DOHH2 (cell line): ENCODE measurements around the gene GGA2.
"Not testable (repeated sequence)": the region's sequence is repeated elsewhere in the genome, so short reads cannot be mapped to it uniquely, and the experiment has no call there.

ENCODE experiments used
- H3F3A ChIP-seq: fragments of 200-600 bp; sonication (generic), shearing (Covaris generic); 2 replicates; pipeline ENCODE4 v1.6.0; 2016; ENCODE audit warnings: antibody characterized with exemption, mild to moderate bottlenecking; ENCODE audit not compliant: control insufficient read depth, insufficient read depth
- H3K27ac ChIP-seq: fragments of 200-600 bp; sonication (generic); 2 replicates; pipeline ENCODE4 v1.5.1; 2014; ENCODE audit warnings: low read depth, mild to moderate bottlenecking, low read length, moderate library complexity
- H3K27me3 ChIP-seq: fragments of 200-600 bp; sonication (generic); 2 replicates; pipeline ENCODE4 v1.6.1; 2014; ENCODE audit warnings: mild to moderate bottlenecking, low read length, mixed read lengths; ENCODE audit not compliant: control insufficient read depth
- H3K36me3 ChIP-seq: fragments of 200-600 bp; sonication (generic); 2 replicates; pipeline ENCODE4 v1.6.1; 2014; ENCODE audit warnings: mild to moderate bottlenecking, low read length, moderate library complexity, mixed read lengths; ENCODE audit not compliant: control insufficient read depth
- H3K4me1 ChIP-seq: fragments of 200-600 bp; sonication (generic); 2 replicates; pipeline ENCODE4 v1.6.1; 2014; ENCODE audit warnings: mild to moderate bottlenecking, low read length, mixed read lengths; ENCODE audit not compliant: control insufficient read depth
- H3K4me2 ChIP-seq: fragments of 200-600 bp; sonication (generic); 2 replicates; pipeline ENCODE4 v1.6.0; 2014; ENCODE audit warnings: mild to moderate bottlenecking, low read length, moderate library complexity
- H3K4me3 ChIP-seq: fragments of 200-600 bp; sonication (generic); 2 replicates; pipeline ENCODE4 v1.5.1; 2014; ENCODE audit warnings: mild to moderate bottlenecking, low read length, mixed read lengths
- H3K79me2 ChIP-seq: fragments of 200-600 bp; sonication (generic); 2 replicates; pipeline ENCODE4 v1.6.1; 2014; ENCODE audit warnings: mild to moderate bottlenecking, low read length, mixed read lengths; ENCODE audit not compliant: control insufficient read depth
- H3K9me2 ChIP-seq: fragments of 200-600 bp; sonication (generic); replicated peaks from 2 replicates; pipeline ENCODE4 v1.6.1; 2014; ENCODE audit warnings: mild to moderate bottlenecking, low read length, mixed read lengths; ENCODE audit not compliant: control insufficient read depth
- H3K9me3 ChIP-seq: fragments of 200-600 bp; sonication (generic); 2 replicates; pipeline ENCODE4 v1.6.1; 2014; ENCODE audit warnings: antibody characterized with exemption, low read length, mixed read lengths; ENCODE audit not compliant: control insufficient read depth, insufficient read depth
- H4K20me1 ChIP-seq: fragments of 200-600 bp; sonication (generic); 2 replicates; pipeline ENCODE4 v1.6.0; 2014; ENCODE audit warnings: low read depth, mild to moderate bottlenecking, antibody characterized with exemption, low read length, moderate library complexity; ENCODE audit not compliant: control insufficient read depth, insufficient read depth
- CTCF ChIP-seq: fragments of 200-600 bp; sonication (generic); IDR thresholded peaks from one replicate; pipeline ENCODE4 v1.5.1; 2014; ENCODE audit warnings: antibody characterized with exemption, mild to moderate bottlenecking, low read depth, low read length; ENCODE audit not compliant: poor library complexity, severe bottlenecking
- EZH2phosphoT487 ChIP-seq: fragments of 200-600 bp; sonication (generic); IDR thresholded peaks from 2 replicates; pipeline ENCODE4 v1.6.1; 2017; ENCODE audit warnings: borderline replicate concordance, mild to moderate bottlenecking, antibody characterized with exemption, low read length, moderate library complexity, mixed read lengths

Gene GGA2

GRCh38 chr16:23554536-23554935 is 44.2 kb upstream of the GGA2 start:
- H3K9me2 ChIP-seq = no peaks in the 10 kb centered on the region

GRCh38 chr16:23552161-23552560 is 41.9 kb upstream of the GGA2 start:
- no peak overlapping the region for H3K4me2 ChIP-seq
- H3K27me3 ChIP-seq = no peaks in the 10 kb centered on the region
- H3K36me3 ChIP-seq = peaks cover 48% of the 10 kb centered on the region
- no peaks in the 10 kb centered on the region for H3K9me2 ChIP-seq
- H3K27ac ChIP-seq = no peak overlapping the region
- peaks cover 16% of the 10 kb centered on the region for H3F3A ChIP-seq
- peaks cover 36% of the 10 kb centered on the region for H3K79me2 ChIP-seq
- H4K20me1 ChIP-seq = no peaks in the 10 kb centered on the region
- peaks cover 28% of the 10 kb centered on the region for H3K4me1 ChIP-seq
- no peak for TF ChIP-seq CTCF
- TF ChIP-seq EZH2phosphoT487 = no peak
- no peaks in the 10 kb centered on the region for H3K9me3 ChIP-seq
- no peak overlapping the region for H3K4me3 ChIP-seq

More at GRCh38 chr16:23554536-23554935, 44.2 kb upstream of the GGA2 start:
- Histone ChIP-seq H4K20me1 (no peaks in the 10 kb centered on the region), H3K79me2 (peaks cover 57% of the 10 kb centered on the region), H3K27me3 (no peaks in the 10 kb centered on the region), H3K36me3 (peaks cover 40% of the 10 kb centered on the region), H3K4me3 (no peak overlapping the region), H3K4me2 (peak overlapping the region; percentile 40), H3K9me3 (no peaks in the 10 kb centered on the region), H3F3A (peaks cover 16% of the 10 kb centered on the region), H3K27ac (peak overlapping the region; percentile 47), H3K4me1 (peaks cover 38% of the 10 kb centered on the region)
- TF ChIP-seq CTCF = no peak
- TF ChIP-seq EZH2phosphoT487 = no peak

- Histone ChIP-seq H3K4me1 (peaks cover 8% of the 10 kb centered on the region), H3F3A (peaks cover 7% of the 10 kb centered on the region; the same call in 1 of the 2 replicates), H4K20me1 (no peaks in the 10 kb centered on the region), H3K36me3 (peaks cover 63% of the 10 kb centered on the region), H3K27me3 (no peaks in the 10 kb centered on the region), H3K27ac (no peak overlapping the region), H3K9me3 (no peaks in the 10 kb centered on the region), H3K9me2 (no peaks in the 10 kb centered on the region), H3K79me2 (peaks cover 15% of the 10 kb centered on the region), H3K4me2 (no peak overlapping the region), H3K4me3 (no peak overlapping the region)
- TF ChIP-seq CTCF (no peak), EZH2phosphoT487 (no peak)
These were observed 39.6 kb upstream of the GGA2 start for GRCh38 chr16:23549938-23550337.

- H3K27ac ChIP-seq = no peak overlapping the region
- no peaks in the 10 kb centered on the region for H4K20me1 ChIP-seq
- no peaks in the 10 kb centered on the region for H3K4me1 ChIP-seq
- no peaks in the 10 kb centered on the region for H3K9me3 ChIP-seq
- H3F3A ChIP-seq = no peaks in the 10 kb centered on the region
- no peak overlapping the region for H3K4me2 ChIP-seq
- no peak overlapping the region for H3K4me3 ChIP-seq
- no peaks in the 10 kb centered on the region for H3K9me2 ChIP-seq
- TF ChIP-seq CTCF = no peak
- TF ChIP-seq EZH2phosphoT487 = no peak
- H3K27me3 ChIP-seq = no peaks in the 10 kb centered on the region
- no peaks in the 10 kb centered on the region for H3K79me2 ChIP-seq
- H3K36me3 ChIP-seq = peaks cover 68% of the 10 kb centered on the region
These were observed 34.1 kb upstream of the GGA2 start for GRCh38 chr16:23544436-23544835.

DNA sequence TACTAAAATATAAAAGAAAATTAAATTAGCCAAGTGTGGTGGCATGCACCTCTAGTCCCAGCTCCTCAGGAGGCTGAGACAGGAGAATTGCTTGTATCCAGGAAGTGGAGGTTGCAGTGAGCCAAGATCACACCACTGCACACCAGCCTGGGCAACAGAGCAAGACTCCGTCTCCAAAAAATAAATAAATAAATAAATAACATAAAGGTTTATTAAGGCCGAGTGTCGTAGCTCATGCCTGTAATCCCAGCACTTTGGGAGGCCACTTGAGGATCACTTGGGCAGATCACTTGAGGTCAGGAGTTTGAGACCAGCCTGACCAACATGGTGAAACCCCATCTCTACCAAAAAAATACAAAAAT is 30.5 kb upstream of the GGA2 start:
- H3K4me2 ChIP-seq, H3K9me3 ChIP-seq, H4K20me1 ChIP-seq, H3K27ac ChIP-seq, H3K27me3 ChIP-seq, H3F3A ChIP-seq, H3K79me2 ChIP-seq, H3K9me2 ChIP-seq, H3K4me3 ChIP-seq, H3K4me1 ChIP-seq: not testable (repeated sequence)
- H3K36me3 ChIP-seq = peaks cover 54% of the 10 kb centered on the region
